ENCODE data around the gene DEAF1. TPM values are rescaled to one million over a fixed set of nuclear protein-coding genes. Genes with fewer than 3 reads are reported as not detected.

DEAF1 gene
- total RNA-seq, 1 experiment from 2014 or later = 33.9 TPM

GRCh38 chr11:701741-702461 lies 6.9 kb upstream of the DEAF1 start:
- no peak for ATAC-seq
- intact Hi-C loops (cut with micrococcal nuclease) = no loop called here
- POLR2A ChIA-PET = no interaction called here

GRCh38 chr11:699753-700152 lies 4.7 kb upstream of the DEAF1 start:
- Histone ChIP-seq H3K27me3 (ENCODE audit: insufficient read depth, low read length) (no peaks in the 10 kb centered on the region), H3K9ac (ENCODE audit: low read length) (no peak overlapping the region), H3K36me3 (ENCODE audit: control insufficient read depth in 1 of 2, insufficient read depth in 2 of 2, low read length in 2 of 2) (no peaks in the 10 kb centered on the region; a peak in 1 of 4 replicates), H3K9me2 (ENCODE audit: insufficient read depth) (no peaks in the 10 kb centered on the region), H3K27ac (ENCODE audit: low read depth, low read length) (no peak overlapping the region), H3K4me2 (ENCODE audit: low read length) (no peak overlapping the region), H3K4me3 (replicated peaks in 1 of 2; ENCODE audit: low read depth in 1 of 2, low read length in 2 of 2) (no peak overlapping the region), H4K20me1 (ENCODE audit: insufficient read depth) (no peaks in the 10 kb centered on the region), H3K9me3 (ENCODE audit: control insufficient read depth in 1 of 2, insufficient read depth in 1 of 2, low read depth in 1 of 2, low read length in 2 of 2) (no peaks in the 10 kb centered on the region), H3K79me2 (ENCODE audit: insufficient read depth, low read length) (peaks cover 23% of the 10 kb centered on the region), H2AFZ (ENCODE audit: low read depth, low read length, poor library complexity, severe bottlenecking) (no peak overlapping the region), H3K4me1 (ENCODE audit: control insufficient read depth in 1 of 2, insufficient read depth in 2 of 2, low read length in 2 of 2) (peaks cover 14 to 34% of the 10 kb centered on the region in 2 experiments)
- no peak for ATAC-seq
- ChIA-PET RAD21 (ENCODE audit: low non-redundant PET in 1 of 2, low total read pairs in 2 of 2, uncharacterized antibody in 2 of 2, unreplicated experiment in 2 of 2) (no interaction called here), POLR2A (no interaction called here), CTCF (no interaction called here)
- intact Hi-C loops (cut with micrococcal nuclease) = no loop called here
- no peak for DNase-seq (ENCODE audit: low read depth, low spot score)
- BruUV-seq (replicated peaks) = no TSS peak
- TF ChIP-seq SP1 (IDR thresholded peaks at IDR 0.05; ENCODE audit: low read depth) = no peak
- TF ChIP-seq ZNF274 (IDR thresholded peaks at IDR 0.05; ENCODE audit: low read depth, low read length) = no peak
- TF ChIP-seq SRF (IDR thresholded peaks at IDR 0.05; ENCODE audit: low read depth) = no peak
- TF ChIP-seq ZBTB33 (IDR thresholded peaks at IDR 0.05; ENCODE audit: extremely low read depth, insufficient replicate concordance, low read length) = no peak
- no peak for TF ChIP-seq SIN3A (IDR thresholded peaks at IDR 0.05; ENCODE audit: low read depth)
- no peak for TF ChIP-seq EZH2 (IDR thresholded peaks at IDR 0.05)
- TF ChIP-seq REST (IDR thresholded peaks at IDR 0.05; ENCODE audit: low read depth) = no peak

More at GRCh38 chr11:701741-702461, 6.9 kb upstream of the DEAF1 start:
- Histone ChIP-seq H3K36me3 (ENCODE audit: control insufficient read depth in 1 of 2, insufficient read depth in 2 of 2, low read length in 2 of 2) (no peaks in the 10 kb centered on the region; a peak in 1 of 4 replicates), H3K9me3 (ENCODE audit: control insufficient read depth in 1 of 2, insufficient read depth in 1 of 2, low read depth in 1 of 2, low read length in 2 of 2) (no peaks in the 10 kb centered on the region), H3K27me3 (ENCODE audit: insufficient read depth, low read length) (no peaks in the 10 kb centered on the region), H3K4me3 (replicated peaks in 1 of 2; ENCODE audit: low read depth in 1 of 2, low read length in 2 of 2) (no peak overlapping the region), H3K79me2 (ENCODE audit: insufficient read depth, low read length) (peaks cover 26% of the 10 kb centered on the region), H2AFZ (ENCODE audit: low read depth, low read length, poor library complexity, severe bottlenecking) (no peak overlapping the region), H3K9ac (ENCODE audit: low read length) (no peak overlapping the region), H4K20me1 (ENCODE audit: insufficient read depth) (no peaks in the 10 kb centered on the region), H3K4me2 (ENCODE audit: low read length) (no peak overlapping the region), H3K4me1 (ENCODE audit: control insufficient read depth in 1 of 2, insufficient read depth in 2 of 2, low read length in 2 of 2) (peaks cover 23 to 40% of the 10 kb centered on the region in 2 experiments), H3K9me2 (ENCODE audit: insufficient read depth) (no peaks in the 10 kb centered on the region), H3K27ac (ENCODE audit: low read depth, low read length) (peak overlapping the region; percentile 58; the same call in 1 of the 2 replicates)
- no peak for DNase-seq (ENCODE audit: low read depth, low spot score)
- TF ChIP-seq ZBTB33 (IDR thresholded peaks at IDR 0.05; ENCODE audit: extremely low read depth, insufficient replicate concordance, low read length) (no peak), CBX3 (IDR thresholded peaks at IDR 0.05; ENCODE audit: low read depth) (no peak), FOSL1 (IDR thresholded peaks at IDR 0.05; ENCODE audit: low read depth) (no peak)
- no TSS peak for BruUV-seq (replicated peaks)
- ChIA-PET RAD21 (ENCODE audit: low non-redundant PET in 1 of 2, low total read pairs in 2 of 2, uncharacterized antibody in 2 of 2, unreplicated experiment in 2 of 2) (no interaction called here), CTCF (no interaction called here)

Measured in HCT116 (cell line).